ENCODE data around the gene RAP1GDS1.
"Not testable (repeated sequence)": the region's sequence is repeated elsewhere in the genome, so short reads cannot be mapped to it uniquely, and the experiment has no call there.

Gene RAP1GDS1

DNA sequence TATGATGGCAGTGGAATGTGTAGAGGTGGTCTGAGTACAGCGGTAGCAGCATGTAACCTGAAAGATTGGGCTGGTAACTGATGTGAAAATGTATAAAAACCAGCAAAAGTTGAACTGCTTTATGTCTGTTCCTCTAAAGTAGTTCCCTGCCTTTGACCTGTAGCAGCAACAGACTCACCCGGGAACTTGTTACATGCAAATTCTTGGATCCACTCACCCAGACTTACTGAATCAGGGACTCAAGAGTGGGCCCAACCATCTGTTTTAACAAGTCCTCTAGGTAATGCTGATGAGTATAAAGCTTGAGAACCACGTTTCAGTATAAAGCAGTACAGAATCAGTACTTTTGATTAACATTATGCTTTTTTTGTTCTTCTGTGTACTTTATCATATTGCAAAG, 84.7 kb downstream of the RAP1GDS1 start:
- in situ Hi-C loops (cut with MboI; ENCODE audit: low sequenced_read_pairs) = no loop called here

GRCh38 chr4:98352396-98352795, 91.2 kb downstream of the RAP1GDS1 start:
- in situ Hi-C loops (cut with MboI; ENCODE audit: low sequenced_read_pairs) = no loop called here

DNA sequence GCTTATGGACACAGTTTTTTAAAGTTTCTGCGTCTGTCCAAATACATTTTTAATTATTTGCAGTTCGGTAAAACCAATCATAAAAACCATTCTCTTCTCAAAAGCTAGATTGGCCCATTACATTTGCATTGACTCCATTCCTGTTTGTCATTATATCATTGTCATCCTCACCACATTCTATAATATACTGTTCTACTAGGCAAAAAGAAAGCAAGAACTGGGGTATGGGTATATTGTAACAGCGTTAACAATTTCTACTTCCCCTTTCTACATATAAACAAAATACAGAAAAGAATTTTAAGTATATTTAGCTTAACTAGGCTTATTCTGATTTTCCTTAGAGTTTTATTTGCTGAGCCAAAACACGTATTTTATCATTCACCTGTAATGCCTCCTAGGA, 91.8 kb downstream of the RAP1GDS1 start:
- in situ Hi-C loops (cut with MboI; ENCODE audit: low sequenced_read_pairs) = no loop called here

- in situ Hi-C loops (cut with MboI; ENCODE audit: low sequenced_read_pairs) = no loop called here
These were observed 97.6 kb downstream of the RAP1GDS1 start for GRCh38 chr4:98358630-98359248.

- in situ Hi-C loops (cut with MboI; ENCODE audit: low sequenced_read_pairs) = no loop called here
These were observed 98.5 kb downstream of the RAP1GDS1 start for GRCh38 chr4:98359646-98360045.

DNA sequence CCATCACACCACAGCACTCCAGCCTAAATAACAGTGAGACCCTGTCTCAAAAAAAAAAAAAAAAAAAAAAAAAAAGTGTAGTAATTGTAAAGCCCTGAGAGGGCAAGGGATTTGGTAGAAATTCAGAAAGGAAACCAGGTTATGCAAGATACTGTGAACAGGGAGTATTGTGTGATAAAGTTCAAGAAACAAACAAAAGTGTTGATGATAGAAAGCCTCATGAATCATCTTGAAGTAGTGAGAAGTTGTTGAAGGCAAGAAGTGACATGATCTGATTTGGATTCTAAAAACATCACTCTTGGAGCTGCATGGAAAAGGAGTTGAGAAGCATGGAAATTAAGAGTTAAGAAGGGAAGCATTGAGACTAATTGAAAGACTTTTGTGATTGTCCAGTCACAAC, 102.2 kb downstream of the RAP1GDS1 start:
- in situ Hi-C loops (cut with MboI; ENCODE audit: low sequenced_read_pairs) = no loop called here

DNA sequence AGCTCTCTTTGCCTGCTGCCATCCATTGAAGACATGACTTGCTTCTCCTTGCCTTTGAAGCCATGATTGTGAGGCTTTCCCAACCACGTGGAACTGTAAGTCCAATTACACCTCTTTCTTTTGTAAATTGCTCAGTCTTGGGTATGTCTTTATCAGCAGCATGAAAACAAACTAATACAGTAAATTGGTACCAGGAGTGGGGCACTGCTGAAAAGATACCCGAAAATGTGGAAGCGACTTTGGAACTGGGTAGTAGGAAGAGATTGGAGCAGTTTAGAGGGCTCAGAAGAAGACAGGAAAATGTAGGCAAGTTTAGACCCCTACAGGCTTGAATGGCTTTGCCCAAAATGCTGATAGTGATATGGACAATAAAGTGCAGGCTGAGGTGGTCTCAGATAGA, 105.1 kb downstream of the RAP1GDS1 start:
- in situ Hi-C loops (cut with MboI; ENCODE audit: low sequenced_read_pairs) = not testable (repeated sequence)

GRCh38 chr4:98368000-98368399, 106.8 kb downstream of the RAP1GDS1 start:
- in situ Hi-C loops (cut with MboI; ENCODE audit: low sequenced_read_pairs) = not testable (repeated sequence)

DNA sequence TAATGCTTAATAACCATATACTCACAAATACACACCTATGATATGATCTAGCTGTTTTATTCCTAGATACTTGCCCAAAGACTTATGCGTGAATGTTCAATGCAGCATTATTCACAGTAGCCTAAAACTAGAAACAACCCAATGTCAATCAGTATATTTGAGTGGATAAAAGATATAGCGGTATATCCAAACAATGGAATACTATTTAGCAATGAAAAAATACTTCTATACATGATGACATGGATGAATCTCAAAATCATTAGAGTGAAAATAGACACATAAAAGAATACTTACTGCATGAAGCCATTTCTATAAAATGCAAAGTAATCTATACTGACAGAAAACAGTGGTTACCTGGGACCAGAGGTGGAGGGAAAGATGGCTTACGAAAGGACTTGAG, 108.1 kb downstream of the RAP1GDS1 start:
- in situ Hi-C loops (cut with MboI; ENCODE audit: low sequenced_read_pairs) = no loop called here

GRCh38 chr4:98374643-98375042, 113.5 kb downstream of the RAP1GDS1 start:
- in situ Hi-C loops (cut with MboI; ENCODE audit: low sequenced_read_pairs) = no loop called here

DNA sequence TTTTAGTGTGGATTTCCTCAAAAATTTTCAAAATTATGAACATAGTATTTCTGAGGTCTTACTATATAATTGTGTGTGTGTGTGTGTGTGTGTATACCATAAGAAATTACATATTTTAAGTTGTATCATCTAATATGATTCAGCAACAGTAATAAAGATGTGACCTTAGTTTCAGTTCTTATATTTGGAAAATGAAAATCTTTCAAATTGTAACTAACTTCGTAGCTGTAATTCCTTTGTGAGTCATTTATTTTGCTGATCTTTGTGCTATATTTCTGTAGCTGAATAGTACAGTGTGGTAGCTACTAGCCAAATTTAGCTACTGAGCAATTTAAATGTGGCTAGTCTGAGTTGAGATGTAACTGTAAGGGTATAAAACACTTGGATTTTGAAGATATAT, 116.4 kb downstream of the RAP1GDS1 start:
- in situ Hi-C loops (cut with MboI; ENCODE audit: low sequenced_read_pairs) = no loop called here

- in situ Hi-C loops (cut with MboI; ENCODE audit: low sequenced_read_pairs) = no loop called here
These were observed 120.1 kb downstream of the RAP1GDS1 start for GRCh38 chr4:98381306-98381705.

GRCh38 chr4:98383431-98384106, 122.4 kb downstream of the RAP1GDS1 start:
- in situ Hi-C loops (cut with MboI; ENCODE audit: low sequenced_read_pairs) = no loop called here

GRCh38 chr4:98385831-98386230, 124.6 kb downstream of the RAP1GDS1 start:
- in situ Hi-C loops (cut with MboI; ENCODE audit: low sequenced_read_pairs) = no loop called here

GRCh38 chr4:98387345-98388026, 126.3 kb downstream of the RAP1GDS1 start:
- in situ Hi-C loops (cut with MboI; ENCODE audit: low sequenced_read_pairs) = no loop called here

- in situ Hi-C loops (cut with MboI; ENCODE audit: low sequenced_read_pairs) = no loop called here
These were observed 132.9 kb downstream of the RAP1GDS1 start for GRCh38 chr4:98394134-98394533.

GRCh38 chr4:98399915-98400314, 138.7 kb downstream of the RAP1GDS1 start:
- in situ Hi-C loops (cut with MboI; ENCODE audit: low sequenced_read_pairs) = no loop called here

DNA sequence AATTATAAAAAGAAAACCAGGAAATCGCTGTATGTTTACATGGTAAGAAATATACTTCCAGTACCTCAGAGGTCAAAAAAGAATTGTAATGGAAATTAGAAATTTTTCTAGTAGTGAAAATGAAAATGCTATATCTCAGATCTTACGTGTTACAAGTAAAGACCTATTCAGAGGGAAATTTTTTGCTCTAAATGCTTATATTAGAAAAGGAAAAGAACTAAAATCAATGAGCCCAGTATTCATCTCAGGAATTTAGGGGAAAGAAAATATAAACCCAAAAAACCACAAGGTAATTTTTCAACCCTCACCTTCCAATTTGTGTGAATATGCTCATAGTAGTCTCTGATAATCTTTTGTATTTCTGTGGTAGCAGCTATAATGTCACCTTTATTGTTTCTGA, 145.6 kb downstream of the RAP1GDS1 start:
- in situ Hi-C loops (cut with MboI; ENCODE audit: low sequenced_read_pairs) = no loop called here

DNA sequence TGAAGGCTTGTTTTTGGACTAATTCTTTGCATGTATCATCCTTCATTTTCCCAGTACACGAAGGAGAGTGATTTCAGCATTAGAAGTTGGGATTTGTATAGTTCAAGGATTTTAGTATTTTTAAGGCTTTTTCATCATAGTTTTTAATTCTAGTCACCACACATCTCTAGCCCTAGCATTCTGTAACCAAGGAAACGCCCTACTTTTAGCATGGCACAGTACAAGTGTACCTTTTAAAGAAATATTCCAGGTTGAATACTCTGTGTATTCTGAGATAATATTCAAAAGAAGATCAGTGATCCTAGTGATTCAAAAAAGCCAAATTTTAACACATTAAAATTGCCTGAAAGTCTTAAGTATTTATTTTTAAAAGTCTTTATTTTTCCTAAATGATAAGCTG, 150.5 kb downstream of the RAP1GDS1 start:
- in situ Hi-C loops (cut with MboI; ENCODE audit: low sequenced_read_pairs) = no loop called here

GRCh38 chr4:98416844-98417243, 155.7 kb downstream of the RAP1GDS1 start:
- in situ Hi-C loops (cut with MboI; ENCODE audit: low sequenced_read_pairs) = no loop called here

GRCh38 chr4:98420151-98420550, 159.0 kb downstream of the RAP1GDS1 start:
- in situ Hi-C loops (cut with MboI; ENCODE audit: low sequenced_read_pairs) = not testable (repeated sequence)

DNA sequence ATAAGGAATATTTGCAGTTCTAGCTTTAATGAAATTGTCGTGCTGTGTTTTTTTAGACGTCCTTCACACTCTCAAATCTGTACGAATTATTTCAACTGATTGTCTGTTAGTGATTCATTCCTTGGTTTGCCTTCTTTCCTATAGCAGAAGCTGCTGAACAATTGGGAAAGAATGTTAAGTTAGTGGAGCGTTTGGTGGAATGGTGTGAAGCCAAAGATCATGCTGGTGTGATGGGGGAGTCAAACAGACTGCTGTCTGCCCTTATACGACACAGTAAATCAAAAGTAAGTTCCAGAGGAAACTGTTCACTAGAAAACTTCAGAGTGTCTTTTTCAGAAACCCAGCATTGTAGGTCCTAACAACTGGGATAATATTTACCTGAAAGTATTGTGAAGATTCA, 159.9 kb downstream of the RAP1GDS1 start:
- in situ Hi-C loops (cut with MboI; ENCODE audit: low sequenced_read_pairs) = no loop called here

Data from HL-60/S4 (cell line).